Upper lobe of left lung (tissue), 6 donors: ENCODE data around the gene INSR. TPM values are rescaled to one million over a fixed set of nuclear protein-coding genes. Genes with fewer than 3 reads are reported as not detected.

ENCODE experiments used
- ATAC-seq, 2 donors: fragments of 200-7000 bp; cut with Tn5 transposase; one replicate each; pipeline ENCODE4 v1.9.1; 2022; ENCODE audit warnings: mild to moderate bottlenecking in 2 of 2, moderate library complexity in 2 of 2; ENCODE audit not compliant: low FRiP score in 2 of 2
- DNase-seq, 2 donors: peaks; one replicate each; pipeline ENCODE4 v3.0.0-alpha.2; 2019 to 2020
- H3K27ac ChIP-seq, 4 donors: fragments of 200-600 bp; sonication (generic); one replicate each; pipeline ENCODE4 v1.5.1; 2016 to 2019
- H3K27me3 ChIP-seq, 4 donors: fragments of 200-600 bp; sonication (generic); one replicate each; pipeline ENCODE4 v1.5.1; 2017 to 2019
- H3K36me3 ChIP-seq, 4 donors: fragments of 200-600 bp; sonication (generic); one replicate each; pipeline ENCODE4 v1.5.1; 2016 to 2019
- H3K4me1 ChIP-seq, 4 donors: fragments of 200-600 bp; sonication (generic); one replicate each; pipeline ENCODE4 v1.5.1; 2018 to 2019
- H3K4me3 ChIP-seq, 4 donors: fragments of 200-600 bp; sonication (generic); one replicate each; pipeline ENCODE4 v1.5.1; 2017 to 2019; ENCODE audit warnings: mild to moderate bottlenecking in 2 of 4, moderate library complexity in 1 of 4
- H3K9me3 ChIP-seq, 4 donors: fragments of 200-600 bp; sonication (generic); one replicate each; pipeline ENCODE4 v1.5.1; 2018 to 2019
- CTCF ChIP-seq, 6 experiments: fragments of 450-650 bp in 4 of 6; fragments of 200-600 bp in 2 of 6; sonication (generic) in 2 of 6; IDR thresholded peaks; one replicate each; pipeline ENCODE4 v1.5.1; 2016 to 2019; ENCODE audit warnings: antibody characterized with exemption in 6 of 6
- EP300 ChIP-seq, 4 donors: sonication (generic); formaldehyde crosslinking; IDR thresholded peaks; one replicate each; pipeline ENCODE4 v1.5.1; 2017; ENCODE audit warnings: antibody characterized with exemption in 4 of 4, control low read depth in 2 of 4
- POLR2A ChIP-seq, 4 donors: fragments of 450-650 bp; IDR thresholded peaks; one replicate each; pipeline ENCODE4 v1.5.1; 2016 to 2017; ENCODE audit warnings: antibody characterized with exemption in 4 of 4, mild to moderate bottlenecking in 2 of 4
- POLR2AphosphoS5 ChIP-seq, 2 donors: sonication (generic); formaldehyde crosslinking; IDR thresholded peaks; one replicate each; pipeline ENCODE4 v1.5.1; 2017; ENCODE audit warnings: antibody characterized with exemption in 2 of 2
- WGBS, 2 donors: methylation state at CpG; one replicate each; pipeline ENCODE4 v1.1.5; 2017 to 2018; 5-methylcytosine and 5-hydroxymethylcytosine counted together
- total RNA-seq, 6 donors: library from RNA; depleted of rRNA in 4 of 6; stranded (reverse); fragments of >200 nt in 4 of 6; gene quantifications; one replicate each; pipeline versions ENCODE4 v1.1.0 to v1.2.1, GENCODE V29; 2016 to 2021
- donor health status: DM: no; HTN: no; CAD: no; lungs with moderate emphysema.
- donor health status: DM: no; HTN: yes; CAD: no; lungs with severe emphysema.

Gene INSR
- total RNA-seq, 6 donors from 2014 or later = 32.4 to 142 (median 49.9) TPM

- Histone ChIP-seq H3K27ac (no peak overlapping the region), H3K4me3 (no peak overlapping the region), H3K27me3 (no peaks in the 10 kb centered on the region), H3K36me3 (peaks cover 38 to 77% (median 53%) of the 10 kb centered on the region in 4 donors), H3K9me3 (peaks cover 9 to 21% (median 15%) of the 10 kb centered on the region in 4 donors), H3K4me1 (no peaks in the 10 kb centered on the region)
- no peak for TF ChIP-seq POLR2AphosphoS5 (IDR thresholded peaks at IDR 0.05)
- TF ChIP-seq CTCF (IDR thresholded peaks at IDR 0.05) = no peak
- no peak for TF ChIP-seq EP300 (IDR thresholded peaks at IDR 0.05)
- no peak for TF ChIP-seq POLR2A (IDR thresholded peaks at IDR 0.05)
- DNase-seq (peak in 1 of 2 donors; percentile 62), ATAC-seq (no peak)
- 93 to 97% methylated on average over 9 to 14 of the region's 16 CpGs for WGBS, 2 donors
These were observed 171.5 kb downstream of the INSR start for GRCh38 chr19:7122701-7123100.

GRCh38 chr19:7120499-7120898, 173.7 kb downstream of the INSR start:
- no peaks in the 10 kb centered on the region for H3K4me1 ChIP-seq
- H3K9me3 ChIP-seq = peaks cover 0 to 5% (median 1%) of the 10 kb centered on the region in 4 donors
- H3K4me3 ChIP-seq = no peak overlapping the region
- WGBS, 2 donors = 92 to 95% methylated on average over 10 of the region's 10 CpGs
- H3K27me3 ChIP-seq = no peaks in the 10 kb centered on the region
- TF ChIP-seq POLR2A (IDR thresholded peaks at IDR 0.05) = no peak
- no peak for TF ChIP-seq POLR2AphosphoS5 (IDR thresholded peaks at IDR 0.05)
- TF ChIP-seq EP300 (IDR thresholded peaks at IDR 0.05) = no peak
- DNase-seq = no peak
- peaks cover 20 to 70% (median 43%) of the 10 kb centered on the region in 4 donors for H3K36me3 ChIP-seq
- no peak overlapping the region for H3K27ac ChIP-seq
- ATAC-seq = no peak

- TF ChIP-seq EP300 (IDR thresholded peaks at IDR 0.05) (no peak), POLR2A (IDR thresholded peaks at IDR 0.05) (no peak), CTCF (IDR thresholded peaks at IDR 0.05) (no peak), POLR2AphosphoS5 (IDR thresholded peaks at IDR 0.05) (no peak)
- Histone ChIP-seq H3K9me3 (no peaks in the 10 kb centered on the region), H3K27me3 (no peaks in the 10 kb centered on the region), H3K27ac (no peak overlapping the region), H3K4me3 (no peak overlapping the region), H3K36me3 (peaks cover 14 to 63% (median 34%) of the 10 kb centered on the region in 4 donors), H3K4me1 (no peaks in the 10 kb centered on the region)
- 87 to 94% methylated on average over 14 of the region's 14 CpGs for WGBS, 2 donors
- ATAC-seq = no peak
- DNase-seq = peak in 1 of 2 donors; percentile 25
These were observed 174.6 kb downstream of the INSR start for GRCh38 chr19:7119582-7119981.

- WGBS, 2 donors = 86 to 91% methylated on average over 10 to 11 of the region's 11 CpGs
- ATAC-seq = no peak
- no peak for DNase-seq
- Histone ChIP-seq H3K27ac (no peak overlapping the region), H3K9me3 (no peaks in the 10 kb centered on the region), H3K4me3 (no peak overlapping the region), H3K36me3 (peaks cover 10 to 55% (median 26%) of the 10 kb centered on the region in 4 donors), H3K4me1 (no peaks in the 10 kb centered on the region), H3K27me3 (no peaks in the 10 kb centered on the region)
- TF ChIP-seq POLR2AphosphoS5 (IDR thresholded peaks at IDR 0.05) (no peak), CTCF (IDR thresholded peaks at IDR 0.05) (no peak)
These were observed 177.0 kb downstream of the INSR start for GRCh38 chr19:7117248-7117647.

GRCh38 chr19:7115721-7116120, 178.5 kb downstream of the INSR start:
- peaks cover 4 to 40% (median 14%) of the 10 kb centered on the region in 4 donors for H3K36me3 ChIP-seq
- TF ChIP-seq POLR2AphosphoS5 (IDR thresholded peaks at IDR 0.05) (no peak), CTCF (IDR thresholded peaks at IDR 0.05) (no peak), EP300 (IDR thresholded peaks at IDR 0.05) (no peak), POLR2A (IDR thresholded peaks at IDR 0.05) (no peak)
- WGBS, 2 donors = 75 to 82% methylated on average over 5 to 6 of the region's 6 CpGs
- H3K9me3 ChIP-seq = no peaks in the 10 kb centered on the region
- ATAC-seq = no peak
- DNase-seq = no peak
- H3K4me3 ChIP-seq = no peak overlapping the region
- H3K4me1 ChIP-seq = no peaks in the 10 kb centered on the region
- no peaks in the 10 kb centered on the region for H3K27me3 ChIP-seq
- no peak overlapping the region for H3K27ac ChIP-seq
